Prostate gland (tissue), 2 donors: Measurements from ENCODE around the gene DNM3. TPM values are rescaled to one million over a fixed set of nuclear protein-coding genes. Genes with fewer than 3 reads are reported as not detected.

Experiments
- DNase-seq: peaks from one replicate; pipeline ENCODE4 v3.0.0-alpha.2; 2019; ENCODE audit warnings: low spot score
- H3K27ac ChIP-seq, 2 donors: fragments of 200-600 bp; sonication (generic); 2 replicates each; pipeline ENCODE4 v1.5.1; 2017 to 2019
- H3K27me3 ChIP-seq: fragments of 200-600 bp; sonication (generic); replicated peaks from 2 replicates; pipeline ENCODE4 v1.5.1; 2019; ENCODE audit not compliant: insufficient read depth
- H3K36me3 ChIP-seq, 2 donors: fragments of 200-600 bp; sonication (generic); 1 replicate in 1 of 2; 2 replicates in 1 of 2; pipeline versions ENCODE4 v1.5.1 to v1.8.1; 2017 to 2019
- H3K4me1 ChIP-seq: fragments of 200-600 bp; sonication (generic); replicated peaks from 2 replicates; pipeline ENCODE4 v1.5.1; 2019
- H3K4me3 ChIP-seq, 2 donors: fragments of 200-600 bp; sonication (generic); 2 replicates each; pipeline ENCODE4 v1.5.1; 2017 to 2019
- H3K9me3 ChIP-seq: fragments of 200-600 bp; sonication (generic); 2 replicates; pipeline ENCODE4 v1.5.1; 2017
- POLR2A ChIP-seq: fragments of 450-650 bp; IDR thresholded peaks from one replicate; pipeline ENCODE4 v1.6.1; 2016; ENCODE audit warnings: antibody characterized with exemption, mild to moderate bottlenecking
- POLR2AphosphoS5 ChIP-seq: sonication (generic); formaldehyde crosslinking; IDR thresholded peaks from one replicate; pipeline ENCODE4 v1.6.1; 2017; ENCODE audit warnings: antibody characterized with exemption
- WGBS: methylation state at CpG from one replicate; pipeline ENCODE4 v1.1.5; 2018; 5-methylcytosine and 5-hydroxymethylcytosine counted together
- intact Hi-C: fragments of 100-400 bp; cut with DNase I; formaldehyde crosslinking; loops from one replicate; pipeline ENCODE4 v1.14.2; 2022
- total RNA-seq, 2 donors: library from RNA; depleted of rRNA; stranded (reverse); fragments of >200 nt; gene quantifications; one replicate each; pipeline ENCODE4 v1.1.0, GENCODE V29; 2016
- TF ChIP-seq, protein P1 (sequence below), 4 experiments: fragments of 200-600 bp in 2 of 4; fragments of 450-650 bp in 2 of 4; sonication (generic) in 2 of 4; IDR thresholded peaks; 1 replicate in 3 of 4; 2 replicates in 1 of 4; pipeline ENCODE4 v1.5.1; 2016 to 2019; ENCODE audit warnings: antibody characterized with exemption in 4 of 4, mild to moderate bottlenecking in 2 of 4, moderate library complexity in 2 of 4

DNM3 gene
- total RNA-seq, 2 donors from 2014 or later = 2.3 to 5.3 TPM

DNA sequence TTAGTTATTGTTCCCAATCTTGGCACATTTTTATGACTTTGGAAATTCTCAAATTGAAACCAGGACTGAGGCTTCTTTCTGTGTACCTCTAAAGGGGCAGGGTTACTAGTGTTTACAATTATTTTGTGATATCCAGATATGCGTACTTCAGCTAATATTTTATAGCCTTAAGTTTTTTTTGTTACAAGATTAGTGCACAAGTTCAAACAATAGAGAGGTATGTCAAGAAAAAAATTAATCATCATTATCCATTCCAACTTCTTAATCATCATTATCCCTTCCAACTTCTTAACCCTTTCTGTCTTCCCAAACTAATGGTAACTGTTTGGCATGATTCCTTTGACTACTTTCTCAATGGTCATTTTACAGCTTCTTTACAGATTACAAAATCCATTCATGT, 306.2 kb downstream of the DNM3 start:
- Histone ChIP-seq H3K36me3 (no peaks in the 10 kb centered on the region), H3K27ac (no peak overlapping the region), H3K4me1 (no peaks in the 10 kb centered on the region), H3K9me3 (no peaks in the 10 kb centered on the region), H3K27me3 (no peaks in the 10 kb centered on the region), H3K4me3 (no peak overlapping the region)
- DNase-seq = no peak
- WGBS = 20% methylated on average over 1 of the region's 1 CpG
- TF ChIP-seq POLR2A = no peak
- no peak for TF ChIP-seq POLR2AphosphoS5
- TF ChIP-seq, protein P1, sequence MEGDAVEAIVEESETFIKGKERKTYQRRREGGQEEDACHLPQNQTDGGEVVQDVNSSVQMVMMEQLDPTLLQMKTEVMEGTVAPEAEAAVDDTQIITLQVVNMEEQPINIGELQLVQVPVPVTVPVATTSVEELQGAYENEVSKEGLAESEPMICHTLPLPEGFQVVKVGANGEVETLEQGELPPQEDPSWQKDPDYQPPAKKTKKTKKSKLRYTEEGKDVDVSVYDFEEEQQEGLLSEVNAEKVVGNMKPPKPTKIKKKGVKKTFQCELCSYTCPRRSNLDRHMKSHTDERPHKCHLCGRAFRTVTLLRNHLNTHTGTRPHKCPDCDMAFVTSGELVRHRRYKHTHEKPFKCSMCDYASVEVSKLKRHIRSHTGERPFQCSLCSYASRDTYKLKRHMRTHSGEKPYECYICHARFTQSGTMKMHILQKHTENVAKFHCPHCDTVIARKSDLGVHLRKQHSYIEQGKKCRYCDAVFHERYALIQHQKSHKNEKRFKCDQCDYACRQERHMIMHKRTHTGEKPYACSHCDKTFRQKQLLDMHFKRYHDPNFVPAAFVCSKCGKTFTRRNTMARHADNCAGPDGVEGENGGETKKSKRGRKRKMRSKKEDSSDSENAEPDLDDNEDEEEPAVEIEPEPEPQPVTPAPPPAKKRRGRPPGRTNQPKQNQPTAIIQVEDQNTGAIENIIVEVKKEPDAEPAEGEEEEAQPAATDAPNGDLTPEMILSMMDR (IDR thresholded peaks at IDR 0.05) = no peak
- intact Hi-C loops = loop anchor here (5.0 kb wide), 2 partner anchors 35 to 210 kb away; no protein-coding TSS in a partner anchor

DNA sequence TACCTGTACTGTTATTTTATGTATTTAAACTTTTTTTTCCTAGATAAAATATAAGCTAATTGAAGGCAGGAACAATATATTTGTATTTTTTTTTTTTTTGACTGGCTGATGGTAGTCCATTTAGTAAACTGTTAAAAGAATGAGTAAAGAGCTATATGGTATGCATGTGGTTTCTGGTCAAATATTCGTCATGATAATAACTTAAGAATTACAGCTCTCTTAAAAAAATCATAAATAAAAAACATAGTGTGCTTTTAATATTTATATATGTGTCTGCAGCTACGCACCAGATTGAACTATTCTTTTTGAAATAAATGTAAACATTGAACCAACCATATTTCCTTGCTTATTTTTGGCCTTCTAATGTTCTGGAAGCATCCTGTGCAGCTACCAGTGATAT, 306.9 kb downstream of the DNM3 start:
- no peaks in the 10 kb centered on the region for H3K36me3 ChIP-seq
- no peak overlapping the region for H3K4me3 ChIP-seq
- no peaks in the 10 kb centered on the region for H3K4me1 ChIP-seq
- intact Hi-C loops = loop anchor here (5.0 kb wide), 2 partner anchors 34 to 209 kb away; no protein-coding TSS in a partner anchor
- no peak for DNase-seq
- 59% methylated on average over 2 of the region's 2 CpGs for WGBS
- TF ChIP-seq POLR2AphosphoS5 (no peak), POLR2A (no peak)
- TF ChIP-seq, protein P1 (IDR thresholded peaks at IDR 0.05) = no peak
- H3K27ac ChIP-seq = no peak overlapping the region
- H3K27me3 ChIP-seq = no peaks in the 10 kb centered on the region
- no peaks in the 10 kb centered on the region for H3K9me3 ChIP-seq

- Histone ChIP-seq H3K36me3 (no peaks in the 10 kb centered on the region), H3K4me3 (no peak overlapping the region), H3K27ac (no peak overlapping the region), H3K4me1 (no peaks in the 10 kb centered on the region), H3K9me3 (no peaks in the 10 kb centered on the region), H3K27me3 (no peaks in the 10 kb centered on the region)
- no peak for DNase-seq
- TF ChIP-seq, protein P1 (IDR thresholded peaks at IDR 0.05) = no peak
- TF ChIP-seq POLR2A (no peak), POLR2AphosphoS5 (no peak)
- intact Hi-C loops = loop anchor here (5.0 kb wide), 2 partner anchors 34 to 209 kb away; no protein-coding TSS in a partner anchor
Observed at GRCh38 chr1:172148707-172149106, 307.4 kb downstream of the DNM3 start.

GRCh38 chr1:172149346-172149745, 308.0 kb downstream of the DNM3 start:
- no peak for DNase-seq
- intact Hi-C loops = loop anchor here (5.0 kb wide), 2 partner anchors 33 to 208 kb away; no protein-coding TSS in a partner anchor
- Histone ChIP-seq H3K4me3 (no peak overlapping the region), H3K4me1 (no peaks in the 10 kb centered on the region), H3K36me3 (no peaks in the 10 kb centered on the region), H3K27ac (no peak overlapping the region), H3K9me3 (no peaks in the 10 kb centered on the region), H3K27me3 (no peaks in the 10 kb centered on the region)
- WGBS = 65% methylated on average over 2 of the region's 2 CpGs
- no peak for TF ChIP-seq POLR2A
- TF ChIP-seq POLR2AphosphoS5 = no peak
- TF ChIP-seq, protein P1 (IDR thresholded peaks at IDR 0.05) = no peak

DNA sequence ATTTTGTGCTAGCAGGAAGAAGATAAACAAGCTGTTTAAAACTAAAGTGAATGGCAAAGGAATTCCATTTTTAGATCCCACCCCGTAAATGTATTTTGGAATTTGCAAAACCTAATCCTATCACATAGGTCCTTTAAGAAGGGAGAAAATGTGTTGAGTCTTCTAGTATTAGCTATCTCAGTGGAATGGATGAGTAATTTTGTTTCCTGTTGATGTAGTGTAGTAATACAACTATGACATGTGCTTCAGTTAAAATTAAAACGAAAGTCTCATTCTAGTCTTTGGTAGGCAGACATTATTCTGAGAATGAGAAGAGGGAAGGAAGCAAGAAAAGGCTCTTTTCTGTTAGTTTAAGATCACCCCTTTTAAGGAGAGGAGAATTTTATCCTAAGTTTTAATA, 313.3 kb downstream of the DNM3 start:
- DNase-seq = no peak
- Histone ChIP-seq H3K36me3 (no peaks in the 10 kb centered on the region), H3K4me1 (no peaks in the 10 kb centered on the region), H3K27me3 (no peaks in the 10 kb centered on the region), H3K9me3 (no peaks in the 10 kb centered on the region), H3K27ac (no peak overlapping the region), H3K4me3 (no peak overlapping the region)
- intact Hi-C loops = no loop called here
- TF ChIP-seq POLR2AphosphoS5 (no peak), POLR2A (no peak)
- WGBS = 68% methylated on average over 2 of the region's 2 CpGs
